OCI-LY7 (cell line): ENCODE results near the gene TWSG1. TPM values are rescaled to one million over a fixed set of nuclear protein-coding genes. Genes with fewer than 3 reads are reported as not detected.

Source experiments
- BruUV-seq: library from RNA; stranded (reverse); fragments of 400-500 nt; replicated peaks from 2 replicates; lab custom pipeline; 2021; lab: Mats Ljungman, UMichigan
- CTCF ChIA-PET: fragments of 300-600 bp; sonication (Branson Sonifier 250); formaldehyde crosslinking; loops from one replicate; lab custom pipeline; 2022; ENCODE audit warnings: antibody characterized with exemption; ENCODE audit not compliant: unreplicated experiment; lab: Charles Lee
- POLR2A ChIA-PET: fragments of 300-600 bp; sonication (Branson Sonifier 250); formaldehyde crosslinking; loops from one replicate; lab custom pipeline; 2022; ENCODE audit warnings: antibody characterized with exemption; lab: Charles Lee
- DNase-seq: peaks from one replicate; pipeline ENCODE4 v3.0.0-alpha.2; 2015; ENCODE audit warnings: low spot score
- H2AFZ ChIP-seq: fragments of 200-600 bp; sonication (generic), shearing (Covaris generic); 2 replicates; pipeline ENCODE4 v1.6.1; 2014; ENCODE audit warnings: mild to moderate bottlenecking, antibody characterized with exemption, low read length, moderate library complexity
- H3K27ac ChIP-seq: fragments of 200-600 bp; sonication (generic); 2 replicates; pipeline ENCODE4 v1.5.1; 2014; ENCODE audit warnings: mixed run types, low read depth, mild to moderate bottlenecking, moderate library complexity, low read length, inconsistent platforms; ENCODE audit not compliant: poor library complexity, severe bottlenecking
- H3K36me3 ChIP-seq: fragments of 200-600 bp; sonication (generic); 2 replicates; pipeline ENCODE4 v1.6.1; 2014; ENCODE audit warnings: mild to moderate bottlenecking, antibody characterized with exemption, low read length, moderate library complexity, mixed read lengths; ENCODE audit not compliant: insufficient read depth
- H3K4me1 ChIP-seq: fragments of 200-600 bp; sonication (generic); 2 replicates; pipeline ENCODE4 v1.5.1; 2014; ENCODE audit warnings: mild to moderate bottlenecking, low read length; ENCODE audit not compliant: insufficient read depth, poor library complexity, severe bottlenecking
- H3K4me2 ChIP-seq: fragments of 200-600 bp; sonication (generic); 2 replicates; pipeline ENCODE4 v1.6.1; 2014; ENCODE audit warnings: mild to moderate bottlenecking, low read length
- H3K4me3 ChIP-seq: fragments of 200-600 bp; sonication (generic); 2 replicates; pipeline ENCODE4 v1.5.1; 2014; ENCODE audit warnings: mild to moderate bottlenecking, low read depth, low read length; ENCODE audit not compliant: poor library complexity, severe bottlenecking
- H3K79me2 ChIP-seq: fragments of 200-600 bp; sonication (generic); 2 replicates; pipeline ENCODE4 v1.6.1; 2016; ENCODE audit warnings: low read depth, mild to moderate bottlenecking, low read length, moderate library complexity, mixed read lengths; ENCODE audit not compliant: insufficient read depth
- H3K9me2 ChIP-seq: fragments of 200-600 bp; sonication (generic); 2 replicates; pipeline ENCODE4 v1.6.1; 2016; ENCODE audit warnings: mild to moderate bottlenecking, low read length, mixed read lengths; ENCODE audit not compliant: insufficient read depth
- H3K9me3 ChIP-seq: fragments of 200-600 bp; sonication (generic); 2 replicates; pipeline ENCODE4 v1.6.1; 2014; ENCODE audit warnings: mild to moderate bottlenecking, mixed run types, low read length, mixed read lengths
- H4K20me1 ChIP-seq: fragments of 200-600 bp; sonication (generic); 2 replicates; pipeline ENCODE4 v1.6.1; 2014; ENCODE audit warnings: mild to moderate bottlenecking, antibody characterized with exemption, low read length, moderate library complexity, mixed read lengths; ENCODE audit not compliant: insufficient read depth
- EZH2phosphoT487 ChIP-seq: fragments of 200-600 bp; sonication (generic); IDR thresholded peaks from 2 replicates; pipeline ENCODE4 v1.6.1; 2018; ENCODE audit warnings: low read depth, borderline replicate concordance, mild to moderate bottlenecking, mixed run types, antibody characterized with exemption, low read length, moderate library complexity, mixed read lengths
- intact Hi-C: fragments of 100-400 bp; cut with micrococcal nuclease; formaldehyde crosslinking; loops from one replicate; pipeline ENCODE4 v1.10.0; 2022; ENCODE audit not compliant: unreplicated experiment
- total RNA-seq, 2 experiments: library from RNA; depleted of rRNA in 1 of 2; stranded (reverse); fragments of >200 nt in 1 of 2; shearing (Covaris generic) in 1 of 2; gene quantifications; 2 replicates each; pipeline ENCODE4 v1.2.3, GENCODE V29; 2014 to 2022
- TF ChIP-seq, protein P1 (sequence below): fragments of 200-600 bp; sonication (generic); conservative IDR thresholded peaks from 2 replicates; pipeline ENCODE4 v1.5.1; 2014; ENCODE audit warnings: mild to moderate bottlenecking, antibody characterized with exemption, low read length, moderate library complexity, mixed read lengths

Gene TWSG1
- total RNA-seq, 2 experiments from 2014 or later = 7.5 to 10.9 TPM

DNA sequence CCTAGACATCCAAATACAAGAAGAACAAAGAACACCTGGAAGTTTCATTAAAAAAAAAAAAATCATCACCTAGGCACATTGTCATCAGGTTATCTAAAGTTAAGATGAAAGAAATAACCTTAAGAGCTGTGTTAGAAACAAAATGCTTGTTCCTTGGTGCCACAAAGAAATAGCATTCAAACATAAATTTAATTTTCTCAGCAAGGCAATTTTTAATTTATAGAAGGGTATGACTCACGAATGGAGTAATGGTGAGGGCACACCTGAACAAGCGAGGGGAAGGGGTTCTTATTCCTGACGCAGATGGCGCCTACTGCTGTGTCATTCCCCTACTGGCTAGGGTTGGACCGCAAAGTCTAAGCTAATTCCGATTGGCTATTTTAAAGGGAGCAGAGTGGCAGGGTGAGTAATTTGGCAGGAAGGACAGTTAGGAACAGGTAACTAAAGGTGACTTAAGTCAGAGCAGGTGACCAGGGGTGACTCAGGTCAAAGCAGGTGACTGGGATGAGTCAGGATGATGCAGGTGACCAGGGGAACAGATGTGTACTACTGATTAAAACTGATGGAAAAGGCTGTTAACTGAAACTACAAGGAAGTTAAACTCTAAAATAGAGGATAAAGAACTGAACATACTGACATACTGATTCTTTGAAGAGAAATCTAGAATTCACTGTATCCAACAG is 30.0 kb upstream of the TWSG1 start:
- BruUV-seq = no TSS peak
- H3K79me2 ChIP-seq = no peaks in the 10 kb centered on the region

DNA sequence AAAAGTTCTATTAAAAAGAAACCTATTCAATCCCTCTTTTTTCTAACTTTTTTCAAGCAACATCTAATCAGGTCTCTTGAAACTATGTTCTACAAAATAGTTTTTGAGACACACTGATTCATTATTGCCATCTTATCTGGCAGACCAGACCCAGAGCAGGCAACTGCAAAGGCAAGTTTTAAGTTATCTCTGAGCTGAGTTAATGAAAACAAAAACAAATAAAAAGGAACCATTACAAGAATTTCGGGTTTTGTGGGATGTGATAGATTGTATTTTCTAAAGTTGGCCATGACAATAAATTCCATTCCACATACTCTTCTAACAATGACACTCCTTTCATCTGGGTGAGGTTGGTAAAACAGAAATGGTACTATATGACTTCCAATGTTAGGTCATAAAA is 15.2 kb upstream of the TWSG1 start:
- H4K20me1 ChIP-seq = no peaks in the 10 kb centered on the region
- no peak overlapping the region for H3K4me2 ChIP-seq
- no peak overlapping the region for H2AFZ ChIP-seq
- no TSS peak for BruUV-seq
- TF ChIP-seq, protein P1, sequence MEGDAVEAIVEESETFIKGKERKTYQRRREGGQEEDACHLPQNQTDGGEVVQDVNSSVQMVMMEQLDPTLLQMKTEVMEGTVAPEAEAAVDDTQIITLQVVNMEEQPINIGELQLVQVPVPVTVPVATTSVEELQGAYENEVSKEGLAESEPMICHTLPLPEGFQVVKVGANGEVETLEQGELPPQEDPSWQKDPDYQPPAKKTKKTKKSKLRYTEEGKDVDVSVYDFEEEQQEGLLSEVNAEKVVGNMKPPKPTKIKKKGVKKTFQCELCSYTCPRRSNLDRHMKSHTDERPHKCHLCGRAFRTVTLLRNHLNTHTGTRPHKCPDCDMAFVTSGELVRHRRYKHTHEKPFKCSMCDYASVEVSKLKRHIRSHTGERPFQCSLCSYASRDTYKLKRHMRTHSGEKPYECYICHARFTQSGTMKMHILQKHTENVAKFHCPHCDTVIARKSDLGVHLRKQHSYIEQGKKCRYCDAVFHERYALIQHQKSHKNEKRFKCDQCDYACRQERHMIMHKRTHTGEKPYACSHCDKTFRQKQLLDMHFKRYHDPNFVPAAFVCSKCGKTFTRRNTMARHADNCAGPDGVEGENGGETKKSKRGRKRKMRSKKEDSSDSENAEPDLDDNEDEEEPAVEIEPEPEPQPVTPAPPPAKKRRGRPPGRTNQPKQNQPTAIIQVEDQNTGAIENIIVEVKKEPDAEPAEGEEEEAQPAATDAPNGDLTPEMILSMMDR = no peak
- no peak for TF ChIP-seq EZH2phosphoT487
- H3K36me3 ChIP-seq = no peaks in the 10 kb centered on the region
- no peaks in the 10 kb centered on the region for H3K9me3 ChIP-seq
- no peak for DNase-seq
- no peaks in the 10 kb centered on the region for H3K9me2 ChIP-seq
- CTCF ChIA-PET = no interaction called here
- H3K27ac ChIP-seq = no peak overlapping the region
- intact Hi-C loops = no loop called here
- no peak overlapping the region for H3K4me3 ChIP-seq
- no peaks in the 10 kb centered on the region for H3K79me2 ChIP-seq
- POLR2A ChIA-PET = interaction anchor here (0.6 kb wide), 1 partner anchor 42 kb away, joined by 6 read pairs; no protein-coding TSS in a partner anchor
- no peaks in the 10 kb centered on the region for H3K4me1 ChIP-seq

More for the DNA sequence above, 30.0 kb upstream of the TWSG1 start:
- ChIA-PET POLR2A (interaction anchor here (1.0 kb wide), 1 partner anchor 637 kb away, joined by 3 read pairs; no protein-coding TSS in a partner anchor), CTCF (no interaction called here)
- no peak overlapping the region for H3K4me3 ChIP-seq
- H4K20me1 ChIP-seq = no peaks in the 10 kb centered on the region
- no peak overlapping the region for H3K4me2 ChIP-seq
- H3K4me1 ChIP-seq = no peaks in the 10 kb centered on the region
- TF ChIP-seq EZH2phosphoT487 = no peak
- no peak for DNase-seq
- no peaks in the 10 kb centered on the region for H3K9me2 ChIP-seq
- no peak overlapping the region for H3K27ac ChIP-seq
- no peaks in the 10 kb centered on the region for H3K9me3 ChIP-seq
- no peak overlapping the region for H2AFZ ChIP-seq
- H3K36me3 ChIP-seq = no peaks in the 10 kb centered on the region
- intact Hi-C loops = loop anchor here (10.0 kb wide), 1 partner anchor 110 kb away; no protein-coding TSS in a partner anchor

DNA sequence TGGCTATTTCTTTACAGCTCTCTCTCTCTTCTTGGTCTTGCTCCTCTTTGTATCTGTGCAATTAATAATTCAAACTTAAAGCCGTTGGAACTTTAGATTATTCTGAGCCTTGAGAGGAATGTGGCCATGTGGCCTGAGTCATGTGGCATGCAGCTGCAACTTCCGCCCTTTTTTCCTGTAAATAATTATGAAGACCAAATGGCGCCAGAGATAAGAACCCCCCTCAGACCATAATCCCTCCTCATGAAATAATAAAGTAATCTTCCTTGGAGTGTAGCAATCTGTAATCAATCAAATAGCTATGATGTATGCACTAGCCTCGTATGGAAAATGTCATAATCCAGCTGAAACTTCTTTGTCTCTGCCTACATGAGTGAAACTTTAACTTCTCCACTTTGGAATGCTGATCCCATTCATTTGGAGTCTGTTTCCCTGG is 13.5 kb upstream of the TWSG1 start:
- intact Hi-C loops = no loop called here
- CTCF ChIA-PET = no interaction called here
- Histone ChIP-seq H3K9me2 (no peaks in the 10 kb centered on the region), H3K36me3 (no peaks in the 10 kb centered on the region), H3K4me1 (no peaks in the 10 kb centered on the region), H3K4me2 (no peak overlapping the region), H3K9me3 (no peaks in the 10 kb centered on the region), H4K20me1 (no peaks in the 10 kb centered on the region), H3K79me2 (no peaks in the 10 kb centered on the region), H2AFZ (no peak overlapping the region), H3K27ac (no peak overlapping the region), H3K4me3 (no peak overlapping the region)
- BruUV-seq = no TSS peak
- no peak for TF ChIP-seq EZH2phosphoT487
- TF ChIP-seq, protein P1 = no peak
- no peak for DNase-seq
- POLR2A ChIA-PET = no interaction called here
